ENCODE results near the gene MND1. TPM values are rescaled to one million over a fixed set of nuclear protein-coding genes. Genes with fewer than 3 reads are reported as not detected.

The MND1 gene
- total RNA-seq, 1 experiment from 2014 or later, result 7.9 TPM

- peaks cover 7% of the 10 kb centered on the region for H3K4me1 ChIP-seq (ENCODE audit: insufficient read depth, low read length)
- no peaks in the 10 kb centered on the region for H3K27me3 ChIP-seq (ENCODE audit: low read length)
- BruUV-seq (replicated peaks), result no TSS peak
- no peaks in the 10 kb centered on the region for H3K79me2 ChIP-seq (ENCODE audit: low read length)
- H3K9me3 ChIP-seq (ENCODE audit: low read length), result no peaks in the 10 kb centered on the region
- POLR2A ChIA-PET (ENCODE audit: unreplicated experiment), result no interaction called here
- no peaks in the 10 kb centered on the region for H4K20me1 ChIP-seq (ENCODE audit: low read length)
- no peak overlapping the region for H3K4me3 ChIP-seq (ENCODE audit: low read length)
- H3K9ac ChIP-seq (ENCODE audit: low read length), result no peak overlapping the region
- H2AFZ ChIP-seq (ENCODE audit: low read length), result no peak overlapping the region
- DNase-seq (no peak), ATAC-seq (no peak)
- no peaks in the 10 kb centered on the region for H3K36me3 ChIP-seq (ENCODE audit: low read depth, low read length)
- intact Hi-C loops (cut with micrococcal nuclease), result no loop called here
- H3F3A ChIP-seq (ENCODE audit: low read length, unreplicated experiment), result no peaks in the 10 kb centered on the region
- H3K4me2 ChIP-seq (ENCODE audit: low read length), result no peak overlapping the region
- CTCF ChIA-PET, result no interaction called here
- TF ChIP-seq EZH2phosphoT487 (IDR thresholded peaks at IDR 0.05; ENCODE audit: borderline replicate concordance, low read length) (no peak), EZH2 (IDR thresholded peaks at IDR 0.05; ENCODE audit: low read length, unreplicated experiment) (no peak), CTCF (conservative IDR thresholded peaks at IDR 0.05; ENCODE audit: low read depth, low read length) (no peak)
- H3K9me2 ChIP-seq (replicated peaks; ENCODE audit: low read length), result no peaks in the 10 kb centered on the region
- no peak overlapping the region for H3K27ac ChIP-seq (ENCODE audit: low read length)
These were observed 107.6 kb downstream of the MND1 start for GRCh38 chr4:153451911-153452657.

- no peak for DNase-seq
- no peaks in the 10 kb centered on the region for H3K9me3 ChIP-seq (ENCODE audit: low read length)
- H3K79me2 ChIP-seq (ENCODE audit: low read length), result no peaks in the 10 kb centered on the region
- no peak for ATAC-seq
- H3K9ac ChIP-seq (ENCODE audit: low read length), result no peak overlapping the region
- H3K4me3 ChIP-seq (ENCODE audit: low read length), result no peak overlapping the region
- H2AFZ ChIP-seq (ENCODE audit: low read length), result no peak overlapping the region
- no peaks in the 10 kb centered on the region for H4K20me1 ChIP-seq (ENCODE audit: low read length)
- BruUV-seq (replicated peaks), result no TSS peak
- TF ChIP-seq EZH2phosphoT487 (IDR thresholded peaks at IDR 0.05; ENCODE audit: borderline replicate concordance, low read length) (no peak), EZH2 (IDR thresholded peaks at IDR 0.05; ENCODE audit: low read length, unreplicated experiment) (no peak), CTCF (conservative IDR thresholded peaks at IDR 0.05; ENCODE audit: low read depth, low read length) (no peak)
- CTCF ChIA-PET, result no interaction called here
- peaks cover 7% of the 10 kb centered on the region for H3K4me1 ChIP-seq (ENCODE audit: insufficient read depth, low read length)
- no peak overlapping the region for H3K4me2 ChIP-seq (ENCODE audit: low read length)
- H3K36me3 ChIP-seq (ENCODE audit: low read depth, low read length), result no peaks in the 10 kb centered on the region
- no peaks in the 10 kb centered on the region for H3K27me3 ChIP-seq (ENCODE audit: low read length)
- intact Hi-C loops (cut with micrococcal nuclease), result no loop called here
- no peaks in the 10 kb centered on the region for H3K9me2 ChIP-seq (replicated peaks; ENCODE audit: low read length)
- POLR2A ChIA-PET (ENCODE audit: unreplicated experiment), result no interaction called here
- no peaks in the 10 kb centered on the region for H3F3A ChIP-seq (ENCODE audit: low read length, unreplicated experiment)
- no peak overlapping the region for H3K27ac ChIP-seq (ENCODE audit: low read length)
These were observed 108.3 kb downstream of the MND1 start for GRCh38 chr4:153452658-153453378.

- ChIA-PET POLR2A (ENCODE audit: unreplicated experiment) (no interaction called here), CTCF (no interaction called here)
These were observed 108.9 kb downstream of the MND1 start for GRCh38 chr4:153453402-153453801.

More at GRCh38 chr4:153453402-153453801, 108.9 kb downstream of the MND1 start:
- TF ChIP-seq CTCF (conservative IDR thresholded peaks at IDR 0.05; ENCODE audit: low read depth, low read length) (no peak), EZH2phosphoT487 (IDR thresholded peaks at IDR 0.05; ENCODE audit: borderline replicate concordance, low read length) (no peak), EZH2 (IDR thresholded peaks at IDR 0.05; ENCODE audit: low read length, unreplicated experiment) (no peak)
- H3K9ac ChIP-seq (ENCODE audit: low read length), result no peak overlapping the region
- H3K27me3 ChIP-seq (ENCODE audit: low read length), result no peaks in the 10 kb centered on the region
- no peaks in the 10 kb centered on the region for H3K9me2 ChIP-seq (replicated peaks; ENCODE audit: low read length)
- peaks cover 7% of the 10 kb centered on the region; the same call in 1 of the 2 replicates for H3K4me1 ChIP-seq (ENCODE audit: insufficient read depth, low read length)
- H3K4me3 ChIP-seq (ENCODE audit: low read length), result no peak overlapping the region
- H3K36me3 ChIP-seq (ENCODE audit: low read depth, low read length), result no peaks in the 10 kb centered on the region
- H3K9me3 ChIP-seq (ENCODE audit: low read length), result no peaks in the 10 kb centered on the region
- no peak overlapping the region for H3K4me2 ChIP-seq (ENCODE audit: low read length)
- H3K27ac ChIP-seq (ENCODE audit: low read length), result no peak overlapping the region
- H3F3A ChIP-seq (ENCODE audit: low read length, unreplicated experiment), result no peaks in the 10 kb centered on the region
- H2AFZ ChIP-seq (ENCODE audit: low read length), result no peak overlapping the region
- BruUV-seq (replicated peaks), result no TSS peak
- ATAC-seq, result no peak
- no peak for DNase-seq
- H4K20me1 ChIP-seq (ENCODE audit: low read length), result no peaks in the 10 kb centered on the region
- H3K79me2 ChIP-seq (ENCODE audit: low read length), result no peaks in the 10 kb centered on the region
- intact Hi-C loops (cut with micrococcal nuclease), result no loop called here
